Measurements from ENCODE around the gene SLC2A13.

The SLC2A13 gene

DNA sequence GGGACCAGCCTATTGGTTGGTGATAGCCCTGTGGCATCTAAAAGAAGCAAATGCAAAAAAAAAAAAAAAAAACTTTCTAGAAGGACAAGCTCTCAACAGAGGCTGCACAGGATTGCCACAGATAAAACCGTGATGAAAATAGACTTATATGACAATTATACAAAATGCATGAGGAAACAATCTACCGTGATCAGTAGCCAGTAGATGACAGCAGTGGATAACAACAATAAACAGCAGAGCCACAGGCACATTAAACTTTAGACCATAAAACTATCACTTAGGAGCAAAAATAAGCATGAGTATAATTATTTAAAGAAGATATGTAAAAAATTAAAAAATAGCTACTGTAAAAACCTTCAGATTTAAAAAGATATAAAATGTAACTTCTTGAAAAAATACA is 302.7 kb downstream of the SLC2A13 start:
- TF ChIP-seq ZBTB7A (IDR thresholded peaks at IDR 0.05; ENCODE audit: low read depth), result no peak
- no peak for TF ChIP-seq FOXM1 (IDR thresholded peaks at IDR 0.05; ENCODE audit: borderline replicate concordance, low read depth)
- TF ChIP-seq, protein P1, sequence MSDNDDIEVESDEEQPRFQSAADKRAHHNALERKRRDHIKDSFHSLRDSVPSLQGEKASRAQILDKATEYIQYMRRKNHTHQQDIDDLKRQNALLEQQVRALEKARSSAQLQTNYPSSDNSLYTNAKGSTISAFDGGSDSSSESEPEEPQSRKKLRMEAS (IDR thresholded peaks at IDR 0.05), result no peak
- no peak for TF ChIP-seq EP300 (IDR thresholded peaks at IDR 0.05; ENCODE audit: borderline replicate concordance)
- no peak for TF ChIP-seq CREB1 (IDR thresholded peaks at IDR 0.05; ENCODE audit: low read depth)
- TF ChIP-seq YY1 (IDR thresholded peaks at IDR 0.05; ENCODE audit: low read depth), result no peak
- no peak for TF ChIP-seq NFIC (IDR thresholded peaks at IDR 0.05)
- TF ChIP-seq TCF12 (IDR thresholded peaks at IDR 0.05; ENCODE audit: low read depth), result no peak
- TF ChIP-seq TAF1 (IDR thresholded peaks at IDR 0.05; ENCODE audit: low read depth), result no peak
- TF ChIP-seq CEBPB (IDR thresholded peaks at IDR 0.05), result no peak
- TF ChIP-seq, protein P2, sequence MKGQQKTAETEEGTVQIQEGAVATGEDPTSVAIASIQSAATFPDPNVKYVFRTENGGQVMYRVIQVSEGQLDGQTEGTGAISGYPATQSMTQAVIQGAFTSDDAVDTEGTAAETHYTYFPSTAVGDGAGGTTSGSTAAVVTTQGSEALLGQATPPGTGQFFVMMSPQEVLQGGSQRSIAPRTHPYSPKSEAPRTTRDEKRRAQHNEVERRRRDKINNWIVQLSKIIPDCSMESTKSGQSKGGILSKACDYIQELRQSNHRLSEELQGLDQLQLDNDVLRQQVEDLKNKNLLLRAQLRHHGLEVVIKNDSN (IDR thresholded peaks at IDR 0.05), result no peak
- no peak for TF ChIP-seq TEAD4 (IDR thresholded peaks at IDR 0.05)
- TF ChIP-seq REST (IDR thresholded peaks at IDR 0.05; ENCODE audit: low read depth), result no peak
- no peak for TF ChIP-seq EGR1 (IDR thresholded peaks at IDR 0.05)
- TF ChIP-seq RAD21 (IDR thresholded peaks at IDR 0.05; ENCODE audit: low read depth), result no peak

DNA sequence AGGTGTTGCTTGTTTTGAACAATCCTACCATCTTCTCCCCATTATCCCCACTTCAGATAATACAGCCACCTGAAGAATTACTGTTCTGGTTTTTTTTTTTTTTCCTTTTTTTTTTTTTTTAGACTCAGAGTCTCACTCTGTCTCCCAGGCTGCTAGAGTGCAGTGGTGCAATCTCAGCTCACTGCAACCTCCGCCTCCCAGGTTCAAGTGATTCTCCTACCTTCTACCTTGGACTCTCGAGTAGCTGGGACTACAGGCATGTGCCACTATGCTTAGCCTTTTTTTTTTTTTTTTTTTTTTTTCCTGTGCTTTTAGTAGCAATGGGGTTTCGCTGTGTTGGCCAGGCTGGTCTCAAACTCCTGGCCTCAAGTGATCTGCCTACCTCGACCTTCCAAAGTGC is 306.9 kb downstream of the SLC2A13 start:
- TF ChIP-seq YY1 (IDR thresholded peaks at IDR 0.05; ENCODE audit: low read depth), result no peak
- TF ChIP-seq CEBPB (IDR thresholded peaks at IDR 0.05), result no peak

DNA sequence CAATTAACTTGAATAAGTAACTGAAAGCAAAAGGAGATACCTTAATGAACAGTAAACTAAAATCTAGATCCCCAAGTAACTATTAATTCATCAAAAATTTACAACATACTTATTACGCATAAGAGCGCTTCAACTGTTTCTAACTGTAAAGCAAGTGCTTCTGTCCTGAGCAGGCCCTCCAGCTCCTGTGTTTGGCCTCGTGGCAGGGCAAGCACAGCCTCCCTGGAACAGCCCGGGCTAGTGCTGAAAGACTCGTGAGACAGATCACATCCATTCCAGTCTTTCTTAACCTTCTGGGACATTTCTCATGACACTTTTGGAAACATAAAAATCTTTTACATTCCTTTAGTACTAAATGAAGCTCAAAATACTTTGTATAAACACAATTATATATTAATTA is 307.5 kb downstream of the SLC2A13 start:
- TF ChIP-seq, protein P1 (IDR thresholded peaks at IDR 0.05), result no peak
- no peak for TF ChIP-seq TEAD4 (IDR thresholded peaks at IDR 0.05)
- no peak for TF ChIP-seq ZBTB7A (IDR thresholded peaks at IDR 0.05; ENCODE audit: low read depth)
- no peak for TF ChIP-seq NFIC (IDR thresholded peaks at IDR 0.05)
- TF ChIP-seq EGR1 (IDR thresholded peaks at IDR 0.05), result no peak
- no peak for TF ChIP-seq EP300 (IDR thresholded peaks at IDR 0.05; ENCODE audit: borderline replicate concordance)
- TF ChIP-seq TCF12 (IDR thresholded peaks at IDR 0.05; ENCODE audit: low read depth), result no peak
- no peak for TF ChIP-seq CREB1 (IDR thresholded peaks at IDR 0.05; ENCODE audit: low read depth)
- TF ChIP-seq RAD21 (IDR thresholded peaks at IDR 0.05; ENCODE audit: low read depth), result no peak
- TF ChIP-seq, protein P2 (IDR thresholded peaks at IDR 0.05), result no peak
- no peak for TF ChIP-seq REST (IDR thresholded peaks at IDR 0.05; ENCODE audit: low read depth)
- TF ChIP-seq FOXM1 (IDR thresholded peaks at IDR 0.05; ENCODE audit: borderline replicate concordance, low read depth), result no peak
- no peak for TF ChIP-seq YY1 (IDR thresholded peaks at IDR 0.05; ENCODE audit: low read depth)
- no peak for TF ChIP-seq CEBPB (IDR thresholded peaks at IDR 0.05)
- no peak for TF ChIP-seq TAF1 (IDR thresholded peaks at IDR 0.05; ENCODE audit: low read depth)

GRCh38 chr12:39795481-39795880 is 310.4 kb downstream of the SLC2A13 start:
- TF ChIP-seq, protein P2 (IDR thresholded peaks at IDR 0.05), result no peak
- TF ChIP-seq, protein P1 (IDR thresholded peaks at IDR 0.05), result no peak
- no peak for TF ChIP-seq REST (IDR thresholded peaks at IDR 0.05; ENCODE audit: low read depth)
- TF ChIP-seq RAD21 (IDR thresholded peaks at IDR 0.05; ENCODE audit: low read depth), result no peak
- TF ChIP-seq FOXM1 (IDR thresholded peaks at IDR 0.05; ENCODE audit: borderline replicate concordance, low read depth), result no peak
- no peak for TF ChIP-seq CREB1 (IDR thresholded peaks at IDR 0.05; ENCODE audit: low read depth)
- no peak for TF ChIP-seq TCF12 (IDR thresholded peaks at IDR 0.05; ENCODE audit: low read depth)
- TF ChIP-seq EGR1 (IDR thresholded peaks at IDR 0.05), result no peak
- TF ChIP-seq YY1 (IDR thresholded peaks at IDR 0.05; ENCODE audit: low read depth), result no peak
- TF ChIP-seq TEAD4 (IDR thresholded peaks at IDR 0.05), result no peak
- TF ChIP-seq TAF1 (IDR thresholded peaks at IDR 0.05; ENCODE audit: low read depth), result no peak
- TF ChIP-seq NFIC (IDR thresholded peaks at IDR 0.05), result no peak
- TF ChIP-seq ZBTB7A (IDR thresholded peaks at IDR 0.05; ENCODE audit: low read depth), result no peak
- TF ChIP-seq CEBPB (IDR thresholded peaks at IDR 0.05), result no peak
